ENCODE measurements around the gene CLNK.
"Not testable (repeated sequence)": the region's sequence is repeated elsewhere in the genome, so short reads cannot be mapped to it uniquely, and the experiment has no call there.

Gene CLNK

DNA sequence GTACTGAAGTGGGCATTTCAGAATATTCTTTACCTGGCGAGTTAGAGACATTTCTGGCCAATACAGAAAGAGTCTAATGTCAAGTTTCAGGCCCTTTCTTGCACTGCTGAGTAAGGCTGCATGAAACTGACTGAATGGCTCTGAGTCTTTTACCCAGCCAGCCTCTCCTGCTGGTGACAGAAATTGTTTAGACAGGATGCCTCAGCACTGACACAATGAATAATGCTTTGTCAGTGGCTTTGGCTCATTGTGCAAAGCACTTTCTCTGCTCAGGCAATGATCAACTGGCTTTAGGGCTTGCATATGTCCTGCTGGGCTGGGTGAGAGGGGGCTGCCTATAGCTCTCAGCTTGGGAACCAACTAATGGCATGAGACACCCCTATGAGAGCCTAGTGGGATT, 45.5 kb downstream of the CLNK start:
- Mint-ChIP-seq H3K27ac (no peak overlapping the region), H3K9me3 (peaks cover 17% of the 10 kb centered on the region), H3K27me3 (ENCODE audit: low read depth) (no peaks in the 10 kb centered on the region), H3K4me3 (no peak overlapping the region), H3K36me3 (ENCODE audit: low read depth) (no peaks in the 10 kb centered on the region), H3K4me1 (ENCODE audit: low read depth) (peaks cover 7% of the 10 kb centered on the region)
- no peak for DNase-seq (ENCODE audit: low spot score)

DNA sequence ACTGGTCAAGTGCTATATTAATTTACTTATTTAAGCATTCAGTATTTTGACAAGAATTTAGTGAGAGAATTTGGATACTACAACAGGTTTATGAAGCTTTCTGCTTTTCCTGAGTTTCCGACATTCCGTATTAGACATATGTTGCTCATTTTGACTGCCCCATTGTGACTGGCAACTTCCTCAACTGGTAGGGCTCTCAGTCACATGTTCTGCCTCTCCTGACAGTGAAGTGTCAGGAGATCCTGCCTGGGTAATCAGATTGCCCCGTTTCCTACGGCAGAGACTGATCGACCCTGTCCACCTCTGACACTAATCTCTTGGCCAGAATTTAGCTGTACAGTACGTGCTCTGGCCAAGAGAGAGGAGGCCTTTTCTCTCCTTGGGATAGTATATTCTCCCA, 49.5 kb downstream of the CLNK start:
- no peak overlapping the region for H3K27ac Mint-ChIP-seq

DNA sequence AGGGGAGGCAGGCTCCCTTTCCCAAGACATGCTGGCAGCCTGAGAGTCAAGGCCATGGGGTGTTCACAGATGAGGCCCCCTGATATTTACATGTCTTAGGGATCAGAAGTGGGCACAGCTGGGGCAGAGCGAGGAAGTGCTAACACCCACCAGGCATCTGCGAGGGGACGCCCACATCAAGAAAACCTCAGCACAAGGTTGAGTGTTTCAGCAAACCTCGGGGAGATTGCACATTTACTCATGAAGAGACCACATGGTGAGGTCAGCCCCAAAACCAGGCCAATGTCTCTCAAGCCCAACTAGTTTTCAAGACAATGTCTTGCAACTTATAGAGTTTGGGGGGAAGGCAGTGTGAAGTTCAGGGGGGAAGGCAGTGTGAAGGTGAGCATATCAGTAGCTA, 55.2 kb downstream of the CLNK start:
- Mint-ChIP-seq H3K9me3 (no peaks in the 10 kb centered on the region), H3K27me3 (ENCODE audit: low read depth) (no peaks in the 10 kb centered on the region), H3K4me1 (ENCODE audit: low read depth) (peaks cover 8% of the 10 kb centered on the region), H3K27ac (no peak overlapping the region), H3K4me3 (no peak overlapping the region), H3K36me3 (ENCODE audit: low read depth) (no peaks in the 10 kb centered on the region)
- peak; percentile 12 for DNase-seq (ENCODE audit: low spot score)

More for the DNA sequence above, 49.5 kb downstream of the CLNK start:
- DNase-seq (ENCODE audit: low spot score): no peak
- Mint-ChIP-seq H3K9me3 (no peaks in the 10 kb centered on the region), H3K4me1 (ENCODE audit: low read depth) (no peaks in the 10 kb centered on the region), H3K36me3 (ENCODE audit: low read depth) (no peaks in the 10 kb centered on the region), H3K27me3 (ENCODE audit: low read depth) (no peaks in the 10 kb centered on the region), H3K4me3 (no peak overlapping the region)

DNA sequence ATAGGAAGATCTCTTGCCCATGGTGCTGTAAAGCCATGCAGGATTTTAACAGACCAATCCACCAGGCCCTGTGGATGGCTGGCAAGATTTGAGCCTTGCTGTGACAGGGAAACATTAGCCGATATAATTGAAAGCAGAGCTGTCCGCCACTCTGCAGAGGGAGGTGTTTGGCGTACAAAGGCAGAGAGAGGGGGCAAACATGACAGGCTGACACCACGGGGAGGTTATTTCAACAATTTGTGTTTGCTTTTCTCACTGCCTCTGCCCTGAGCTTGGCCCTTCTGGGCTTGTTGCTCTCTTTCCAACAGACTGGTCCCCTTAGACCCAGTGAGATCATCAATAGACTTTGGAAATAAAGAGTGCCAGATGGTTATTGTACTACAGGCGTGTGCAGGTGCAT, 59.4 kb downstream of the CLNK start:
- Mint-ChIP-seq H3K27ac (no peak overlapping the region), H3K27me3 (ENCODE audit: low read depth) (no peaks in the 10 kb centered on the region), H3K4me1 (ENCODE audit: low read depth) (peaks cover 11% of the 10 kb centered on the region), H3K9me3 (no peaks in the 10 kb centered on the region), H3K36me3 (ENCODE audit: low read depth) (no peaks in the 10 kb centered on the region), H3K4me3 (no peak overlapping the region)
- DNase-seq (ENCODE audit: low spot score): no peak

DNA sequence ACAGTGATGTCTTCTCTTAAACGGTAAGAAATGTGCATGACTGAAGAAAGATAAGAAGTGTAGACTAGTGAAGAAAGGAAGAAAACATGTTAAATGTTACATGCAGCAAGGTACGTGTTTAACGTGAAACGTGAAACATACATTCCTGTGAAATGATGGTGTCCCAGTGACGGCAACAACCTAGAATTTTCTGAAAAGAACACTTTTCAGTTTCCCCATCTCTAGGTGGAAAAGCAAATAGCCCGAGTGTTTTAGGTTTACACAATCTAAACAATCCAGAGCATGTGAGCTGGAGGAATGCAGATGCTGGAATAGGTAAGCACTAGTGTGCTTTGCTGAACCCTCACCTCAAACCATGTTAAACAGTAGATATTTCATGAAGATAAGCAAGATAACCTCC, 60.7 kb downstream of the CLNK start:
- Mint-ChIP-seq H3K9me3 (no peaks in the 10 kb centered on the region), H3K36me3 (ENCODE audit: low read depth) (no peaks in the 10 kb centered on the region), H3K27ac (no peak overlapping the region), H3K4me3 (no peak overlapping the region), H3K27me3 (ENCODE audit: low read depth) (no peaks in the 10 kb centered on the region), H3K4me1 (ENCODE audit: low read depth) (peaks cover 10% of the 10 kb centered on the region)
- DNase-seq (ENCODE audit: low spot score): no peak

DNA sequence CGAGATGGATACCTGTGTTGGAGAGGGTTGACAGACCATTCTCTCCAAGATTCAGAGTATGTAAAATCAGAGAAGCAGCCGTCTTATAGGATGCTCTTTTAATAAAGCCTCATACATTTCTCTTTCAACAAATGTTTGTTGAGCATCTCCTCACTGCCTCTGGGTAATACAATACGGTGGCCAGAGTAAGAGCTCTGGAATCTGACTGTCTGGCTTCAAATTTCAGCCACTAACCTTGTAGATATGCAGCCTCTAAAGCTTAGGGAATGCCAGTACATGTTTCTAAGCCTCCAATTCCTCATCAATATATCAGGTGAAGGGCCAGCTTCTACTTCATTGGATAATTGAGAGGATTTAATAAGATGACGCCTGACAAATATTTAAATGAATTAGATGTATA, 61.3 kb downstream of the CLNK start:
- Mint-ChIP-seq H3K27ac (no peak overlapping the region), H3K27me3 (ENCODE audit: low read depth) (no peaks in the 10 kb centered on the region), H3K4me3 (no peak overlapping the region), H3K4me1 (ENCODE audit: low read depth) (peaks cover 10% of the 10 kb centered on the region), H3K36me3 (ENCODE audit: low read depth) (no peaks in the 10 kb centered on the region), H3K9me3 (no peaks in the 10 kb centered on the region)
- no peak for DNase-seq (ENCODE audit: low spot score)

DNA sequence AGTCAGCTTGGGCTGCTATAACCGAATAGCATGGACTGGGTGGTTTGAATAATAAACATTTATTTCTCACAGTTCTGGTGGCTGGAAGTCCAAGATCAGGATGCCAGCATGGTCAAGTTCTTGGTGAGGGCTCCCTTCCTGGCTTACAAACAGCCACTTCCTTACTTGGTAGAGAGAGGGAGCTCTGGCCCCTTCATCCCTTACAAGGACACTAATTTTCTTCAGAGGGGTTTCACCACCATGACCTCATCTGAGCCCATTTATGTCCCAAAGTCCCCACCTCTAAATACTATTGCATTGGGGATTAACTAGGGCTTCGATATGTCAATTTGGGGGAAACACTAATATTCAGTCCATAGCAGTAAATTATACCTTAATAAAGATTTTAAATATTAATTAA, 61.8 kb downstream of the CLNK start:
- Mint-ChIP-seq H3K9me3 (no peaks in the 10 kb centered on the region), H3K4me1 (ENCODE audit: low read depth) (peaks cover 10% of the 10 kb centered on the region), H3K27ac (no peak overlapping the region), H3K4me3 (no peak overlapping the region), H3K36me3 (ENCODE audit: low read depth) (no peaks in the 10 kb centered on the region), H3K27me3 (ENCODE audit: low read depth) (no peaks in the 10 kb centered on the region)
- no peak for DNase-seq (ENCODE audit: low spot score)

DNA sequence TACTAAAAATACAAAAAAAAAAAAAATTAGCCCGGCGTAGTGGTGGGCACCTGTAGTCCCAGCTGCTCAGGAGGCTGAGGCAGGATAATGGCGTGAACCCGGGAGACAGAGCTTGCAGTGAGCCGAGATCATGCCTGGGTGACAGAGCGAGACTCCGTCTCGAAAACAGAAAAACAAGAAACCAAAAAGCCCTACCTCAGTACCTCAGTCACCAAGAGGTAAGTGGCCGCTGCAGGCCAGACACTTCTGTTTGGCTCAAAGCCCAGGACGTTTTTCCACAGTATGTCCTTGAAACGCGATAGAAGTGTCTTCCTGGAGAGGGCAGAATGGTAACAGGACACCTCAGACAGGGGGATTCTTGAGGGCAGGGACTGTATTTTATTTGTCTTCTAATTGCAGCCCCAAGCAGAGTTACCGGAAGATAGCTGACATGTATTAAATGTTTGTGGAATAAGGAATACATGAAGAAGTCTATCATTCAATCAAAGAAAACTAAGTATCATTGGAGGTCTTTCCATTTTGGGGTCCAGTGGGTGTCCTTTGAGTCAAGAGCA, 63.6 kb downstream of the CLNK start:
- H3K27ac Mint-ChIP-seq: no peak overlapping the region
- H3K27me3 Mint-ChIP-seq (ENCODE audit: low read depth): peaks cover 4% of the 10 kb centered on the region
- no peak overlapping the region for H3K4me3 Mint-ChIP-seq

DNA sequence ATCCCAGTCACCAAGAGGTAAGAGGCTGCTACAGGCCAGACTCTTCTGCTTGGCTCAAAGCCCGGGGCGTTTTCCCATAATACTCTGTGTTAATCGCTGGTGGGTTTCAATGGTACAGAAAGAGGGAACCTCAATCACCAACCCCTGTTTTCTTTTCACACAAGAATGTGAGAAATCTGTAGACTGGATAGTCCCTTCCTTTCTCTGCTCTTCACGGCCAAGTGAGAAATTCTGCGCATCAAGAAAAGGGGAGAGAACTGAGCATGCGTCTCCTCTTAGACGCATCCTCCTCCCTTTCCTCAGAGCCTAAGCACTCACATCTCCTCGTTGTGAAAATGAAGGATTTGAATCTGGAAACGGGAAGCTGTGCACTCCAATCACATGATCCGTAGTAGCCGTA, 64.7 kb downstream of the CLNK start:
- Mint-ChIP-seq H3K9me3 (no peaks in the 10 kb centered on the region), H3K4me1 (ENCODE audit: low read depth) (peaks cover 6% of the 10 kb centered on the region), H3K36me3 (ENCODE audit: low read depth) (no peaks in the 10 kb centered on the region), H3K27me3 (ENCODE audit: low read depth) (peaks cover 9% of the 10 kb centered on the region), H3K27ac (no peak overlapping the region), H3K4me3 (no peak overlapping the region)
- no peak for DNase-seq (ENCODE audit: low spot score)

More for the DNA sequence above, 63.6 kb downstream of the CLNK start:
- no peak for DNase-seq (ENCODE audit: low spot score)
- Mint-ChIP-seq H3K9me3 (no peaks in the 10 kb centered on the region), H3K36me3 (ENCODE audit: low read depth) (no peaks in the 10 kb centered on the region), H3K4me1 (ENCODE audit: low read depth) (peaks cover 10% of the 10 kb centered on the region)

DNA sequence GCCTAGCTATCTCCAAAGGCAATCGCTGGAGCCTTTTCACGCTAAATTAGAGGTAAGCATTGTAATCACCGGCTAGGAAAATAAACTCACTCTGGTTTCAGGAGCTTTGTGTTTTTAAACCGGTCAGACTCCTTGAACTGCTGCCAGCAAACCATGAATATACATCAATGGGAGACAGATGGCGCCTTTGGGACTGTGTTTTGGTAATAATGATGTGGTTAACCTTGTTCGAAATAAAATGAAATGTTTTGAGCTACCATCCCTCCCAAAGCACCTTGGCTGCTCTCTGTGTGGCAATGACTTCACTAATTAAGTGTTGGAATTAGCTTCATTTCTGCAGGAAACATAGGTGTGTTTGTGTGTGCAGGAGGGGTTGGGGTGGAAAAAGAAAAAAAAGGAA, 65.3 kb downstream of the CLNK start:
- Mint-ChIP-seq H3K27ac (no peak overlapping the region), H3K4me3 (no peak overlapping the region), H3K27me3 (ENCODE audit: low read depth) (peaks cover 10% of the 10 kb centered on the region), H3K9me3 (no peaks in the 10 kb centered on the region), H3K36me3 (ENCODE audit: low read depth) (no peaks in the 10 kb centered on the region), H3K4me1 (ENCODE audit: low read depth) (peaks cover 6% of the 10 kb centered on the region)
- no peak for DNase-seq (ENCODE audit: low spot score)

DNA sequence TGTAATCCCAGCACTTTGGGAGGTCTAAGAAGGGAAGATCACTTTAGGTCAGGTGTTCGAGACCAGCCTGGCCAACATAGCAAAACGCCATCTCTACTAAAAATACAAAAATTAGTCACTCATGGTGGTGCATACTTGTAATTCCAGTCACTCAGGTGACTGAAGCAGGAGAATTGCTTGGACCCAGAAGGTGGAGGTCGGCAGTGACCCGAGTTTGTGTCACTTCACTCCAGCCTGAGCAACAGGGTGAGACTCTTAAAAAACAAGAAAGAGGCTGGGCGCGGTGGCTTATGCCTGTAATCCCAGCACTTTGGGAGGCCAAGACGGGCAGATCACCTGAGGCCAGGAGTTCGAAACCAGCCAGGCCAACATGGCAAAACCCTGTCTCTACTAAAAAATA, 69.6 kb downstream of the CLNK start:
- not testable (repeated sequence) for DNase-seq (ENCODE audit: low spot score); H3K9me3 Mint-ChIP-seq; H3K27ac Mint-ChIP-seq; H3K36me3 Mint-ChIP-seq (ENCODE audit: low read depth); H3K4me3 Mint-ChIP-seq; H3K4me1 Mint-ChIP-seq (ENCODE audit: low read depth)
- peaks cover 14% of the 10 kb centered on the region for H3K27me3 Mint-ChIP-seq (ENCODE audit: low read depth)

DNA sequence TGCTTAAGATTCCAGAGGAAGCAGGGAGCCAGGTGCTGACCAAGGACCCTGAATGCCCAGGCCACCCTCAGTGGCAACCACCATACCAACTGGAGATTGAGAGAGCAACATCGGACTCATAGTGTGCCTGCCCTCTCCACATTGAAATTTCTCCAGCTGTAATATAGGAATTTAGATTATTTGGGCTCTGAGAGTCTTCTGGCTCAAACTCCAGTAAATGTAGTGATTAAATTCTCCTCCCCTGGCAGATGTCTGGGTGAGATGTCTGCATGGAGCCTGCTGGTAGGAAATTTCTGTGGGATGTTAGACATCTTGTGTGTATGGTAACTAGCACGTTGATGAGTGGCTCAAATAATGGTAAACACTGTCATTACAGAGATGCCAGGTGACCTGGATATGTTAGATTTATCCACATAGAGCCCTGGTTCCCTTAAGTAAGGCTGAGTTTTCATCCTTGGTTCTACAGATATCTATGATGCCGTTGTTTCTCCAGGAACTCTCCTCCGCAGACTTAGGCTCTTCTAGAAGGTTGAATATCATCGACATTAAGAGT, 70.6 kb downstream of the CLNK start:
- Mint-ChIP-seq H3K27ac (no peak overlapping the region), H3K9me3 (no peaks in the 10 kb centered on the region), H3K4me1 (ENCODE audit: low read depth) (peaks cover 2% of the 10 kb centered on the region), H3K36me3 (ENCODE audit: low read depth) (no peaks in the 10 kb centered on the region), H3K4me3 (no peak overlapping the region), H3K27me3 (ENCODE audit: low read depth) (peaks cover 14% of the 10 kb centered on the region)
- DNase-seq (ENCODE audit: low spot score): no peak

DNA sequence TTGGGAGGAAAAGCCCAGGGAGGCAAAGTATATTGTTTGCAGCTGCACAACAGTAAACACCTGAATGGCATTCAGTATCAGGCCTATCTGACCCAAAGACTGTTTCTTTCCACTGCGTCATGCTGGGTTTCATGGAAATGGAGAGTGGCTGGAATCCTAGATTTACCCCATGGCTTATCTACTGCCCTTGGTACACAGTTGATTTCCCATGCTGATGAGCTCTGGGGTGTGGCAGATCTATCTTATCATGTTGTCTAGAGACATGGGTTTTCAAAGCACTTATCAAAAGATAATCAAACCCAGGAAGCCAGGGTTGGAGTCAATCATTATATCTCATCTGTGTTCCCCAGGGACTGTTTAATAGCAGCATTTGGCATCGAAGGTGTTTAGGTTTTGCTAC, 72.1 kb downstream of the CLNK start:
- no peak overlapping the region for H3K27ac Mint-ChIP-seq
- no peak for DNase-seq (ENCODE audit: low spot score)
- peaks cover 14% of the 10 kb centered on the region for H3K27me3 Mint-ChIP-seq (ENCODE audit: low read depth)
- H3K4me3 Mint-ChIP-seq: no peak overlapping the region
- H3K4me1 Mint-ChIP-seq (ENCODE audit: low read depth): peaks cover 2% of the 10 kb centered on the region
- no peaks in the 10 kb centered on the region for H3K36me3 Mint-ChIP-seq (ENCODE audit: low read depth)
- no peaks in the 10 kb centered on the region for H3K9me3 Mint-ChIP-seq

DNA sequence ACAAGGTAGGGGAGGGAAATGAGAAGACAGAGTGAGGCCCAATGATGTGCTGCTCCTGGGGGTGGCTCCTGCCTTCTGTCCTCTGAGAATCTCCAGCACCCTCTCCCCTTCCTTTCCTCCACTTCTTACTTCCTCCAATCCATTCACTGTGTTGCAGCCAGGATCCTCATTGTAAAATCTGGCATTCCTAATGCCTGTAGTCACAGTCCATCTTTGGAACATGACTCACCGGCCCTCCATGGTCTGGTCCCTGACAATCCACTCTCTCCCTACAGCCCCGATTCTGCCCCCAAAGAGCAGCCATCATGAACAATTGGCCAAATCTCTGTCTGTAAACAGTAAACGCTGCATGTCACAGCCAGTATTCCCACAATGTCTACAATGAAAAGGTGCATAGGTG, 72.9 kb downstream of the CLNK start:
- Mint-ChIP-seq H3K9me3 (no peaks in the 10 kb centered on the region), H3K36me3 (ENCODE audit: low read depth) (no peaks in the 10 kb centered on the region), H3K4me1 (ENCODE audit: low read depth) (peaks cover 2% of the 10 kb centered on the region), H3K27ac (no peak overlapping the region), H3K27me3 (ENCODE audit: low read depth) (peaks cover 10% of the 10 kb centered on the region), H3K4me3 (no peak overlapping the region)
- no peak for DNase-seq (ENCODE audit: low spot score)

DNA sequence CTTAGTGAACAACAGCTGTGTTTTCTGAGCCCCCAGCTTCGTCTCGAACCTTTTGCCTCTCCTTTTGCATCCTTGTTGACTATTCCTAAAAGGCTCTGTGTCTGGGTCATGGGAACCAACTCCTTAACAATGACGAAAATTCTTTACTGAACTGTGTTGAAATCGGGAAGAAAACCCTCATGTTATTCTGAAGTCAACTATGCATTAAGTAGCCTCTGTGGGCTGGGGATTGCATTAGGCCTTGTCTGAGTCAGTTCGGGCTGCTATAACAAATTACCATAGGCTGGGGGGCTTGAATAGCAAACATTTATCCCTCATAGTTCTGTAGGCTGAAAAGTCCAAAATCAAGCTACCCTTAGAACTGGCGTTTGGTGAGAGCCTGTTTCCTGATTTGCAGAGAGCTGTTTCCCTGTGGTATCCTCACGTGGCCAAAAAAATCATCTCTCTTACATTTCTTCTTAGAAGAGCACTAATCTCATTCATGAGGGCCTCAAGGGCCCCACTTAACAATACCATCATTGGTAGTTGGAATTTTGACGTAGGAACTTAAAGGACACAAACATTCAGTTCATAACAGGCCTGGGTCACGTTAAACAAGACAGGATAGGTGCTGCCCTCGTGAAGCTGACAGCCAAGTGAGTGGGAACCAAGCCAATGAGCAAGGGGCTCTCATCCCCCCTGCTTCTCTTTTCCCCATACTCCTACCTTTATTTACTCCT, 75.9 kb downstream of the CLNK start:
- Mint-ChIP-seq H3K9me3 (no peaks in the 10 kb centered on the region), H3K4me3 (no peak overlapping the region), H3K27me3 (ENCODE audit: low read depth) (peaks cover 4% of the 10 kb centered on the region), H3K36me3 (ENCODE audit: low read depth) (no peaks in the 10 kb centered on the region), H3K27ac (no peak overlapping the region), H3K4me1 (ENCODE audit: low read depth) (peaks cover 2% of the 10 kb centered on the region)
- DNase-seq (ENCODE audit: low spot score): no peak

Data from T-helper 2 cell treated with Interferon-gamma antibody and Interleukin-4, amounts not matched to agents 5 μg/mL and 100 μg/mL, for 36 hours (primary cell).